ENCODE data around the gene PIPOX. TPM values are rescaled to one million over a fixed set of nuclear protein-coding genes. Genes with fewer than 3 reads are reported as not detected.

The PIPOX gene
- total RNA-seq, 1 donor = 1.7 TPM

DNA sequence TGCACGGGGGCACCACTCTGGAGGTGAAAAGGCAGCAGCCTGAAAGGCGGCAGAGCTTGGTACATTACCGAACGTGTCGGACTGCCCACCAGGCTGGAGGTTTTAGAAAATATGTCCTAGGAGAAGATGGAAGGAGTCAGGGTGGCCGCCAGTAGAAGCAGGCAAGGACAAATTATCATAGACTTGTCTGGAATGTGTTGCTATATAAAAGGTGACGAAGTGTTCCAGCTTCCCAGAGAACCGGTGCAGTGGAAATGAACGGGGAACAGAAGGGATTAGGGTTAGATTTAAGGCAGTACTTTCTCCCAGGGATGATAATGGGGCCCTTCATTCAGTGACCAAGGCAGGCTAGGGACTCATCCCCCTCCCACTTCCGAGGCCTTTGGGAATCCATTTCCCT lies 27.4 kb downstream of the PIPOX start:
- H3K4me3 ChIP-seq (ENCODE audit: low read depth, low read length) = no peak overlapping the region
- no peak for DNase-seq (ENCODE audit: low read depth)
- TF ChIP-seq, protein P1, sequence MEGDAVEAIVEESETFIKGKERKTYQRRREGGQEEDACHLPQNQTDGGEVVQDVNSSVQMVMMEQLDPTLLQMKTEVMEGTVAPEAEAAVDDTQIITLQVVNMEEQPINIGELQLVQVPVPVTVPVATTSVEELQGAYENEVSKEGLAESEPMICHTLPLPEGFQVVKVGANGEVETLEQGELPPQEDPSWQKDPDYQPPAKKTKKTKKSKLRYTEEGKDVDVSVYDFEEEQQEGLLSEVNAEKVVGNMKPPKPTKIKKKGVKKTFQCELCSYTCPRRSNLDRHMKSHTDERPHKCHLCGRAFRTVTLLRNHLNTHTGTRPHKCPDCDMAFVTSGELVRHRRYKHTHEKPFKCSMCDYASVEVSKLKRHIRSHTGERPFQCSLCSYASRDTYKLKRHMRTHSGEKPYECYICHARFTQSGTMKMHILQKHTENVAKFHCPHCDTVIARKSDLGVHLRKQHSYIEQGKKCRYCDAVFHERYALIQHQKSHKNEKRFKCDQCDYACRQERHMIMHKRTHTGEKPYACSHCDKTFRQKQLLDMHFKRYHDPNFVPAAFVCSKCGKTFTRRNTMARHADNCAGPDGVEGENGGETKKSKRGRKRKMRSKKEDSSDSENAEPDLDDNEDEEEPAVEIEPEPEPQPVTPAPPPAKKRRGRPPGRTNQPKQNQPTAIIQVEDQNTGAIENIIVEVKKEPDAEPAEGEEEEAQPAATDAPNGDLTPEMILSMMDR (IDR thresholded peaks at IDR 0.05; ENCODE audit: insufficient read depth, low read depth, low read length) = no peak

DNA sequence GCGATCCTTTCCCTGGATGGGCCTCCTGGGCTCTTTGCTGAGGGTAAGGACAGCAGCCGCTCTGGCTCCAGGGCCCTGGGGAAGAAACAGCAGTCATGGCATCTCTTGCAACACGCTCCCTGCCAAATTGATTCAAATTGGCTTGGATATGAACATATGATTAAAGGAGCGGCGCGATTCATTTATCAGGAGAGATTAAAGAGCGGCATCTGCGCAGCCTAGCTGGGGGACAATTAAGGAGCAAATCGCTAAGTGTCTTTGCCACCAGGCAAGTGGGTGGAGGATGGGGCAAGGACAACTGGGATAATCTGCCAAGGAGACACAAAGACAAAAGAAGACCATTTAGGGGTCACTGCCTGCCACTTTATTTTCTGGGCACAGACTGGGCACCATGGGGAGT lies 27.8 kb downstream of the PIPOX start:
- no peak for DNase-seq (ENCODE audit: low read depth)
- TF ChIP-seq, protein P1 (IDR thresholded peaks at IDR 0.05; ENCODE audit: insufficient read depth, low read depth, low read length) = no peak
- H3K4me3 ChIP-seq (ENCODE audit: low read depth, low read length) = no peak overlapping the region

DNA sequence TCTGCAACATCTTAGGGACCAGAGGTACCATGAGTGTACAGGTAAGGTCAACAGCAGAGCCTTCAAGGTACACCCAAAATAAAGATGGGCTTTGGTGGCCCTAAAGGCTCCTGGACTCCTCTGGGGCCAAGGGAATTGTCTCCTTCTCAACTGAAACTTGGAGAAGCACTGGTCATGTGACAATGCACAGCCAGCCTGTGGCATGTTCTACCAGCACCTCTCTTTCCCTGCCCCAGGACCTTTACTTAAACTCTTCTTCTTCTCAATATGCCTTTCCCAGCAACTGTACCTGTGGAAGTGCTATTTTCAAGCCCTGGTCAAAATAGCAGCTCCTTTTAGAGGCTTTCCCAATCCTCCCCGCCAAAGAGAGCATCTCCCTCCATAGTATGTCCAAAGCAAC lies 28.4 kb downstream of the PIPOX start:
- DNase-seq (ENCODE audit: low read depth) = no peak
- no peak overlapping the region for H3K4me3 ChIP-seq (ENCODE audit: low read depth, low read length)
- TF ChIP-seq, protein P1 (IDR thresholded peaks at IDR 0.05; ENCODE audit: insufficient read depth, low read depth, low read length) = no peak

DNA sequence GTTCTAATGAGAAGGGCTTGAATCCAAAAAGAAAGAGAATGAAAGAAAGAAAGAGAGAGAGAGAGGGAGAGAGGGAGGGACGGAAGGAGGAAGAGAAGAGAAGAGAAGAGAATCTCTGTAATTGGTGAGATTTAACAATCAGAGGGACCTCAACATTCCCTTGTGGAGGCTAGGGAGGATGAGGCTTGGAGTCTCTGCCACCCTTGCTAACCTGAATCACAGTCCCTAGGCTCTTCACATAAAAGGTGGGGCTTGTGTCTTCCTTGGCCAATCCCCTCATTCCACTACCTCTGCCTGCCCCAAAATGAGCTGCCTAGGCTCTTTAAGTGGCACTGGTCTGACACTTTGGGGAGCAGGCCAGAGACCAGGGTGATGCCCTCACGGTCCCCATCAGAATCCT lies 30.1 kb downstream of the PIPOX start:
- TF ChIP-seq, protein P1 (IDR thresholded peaks at IDR 0.05; ENCODE audit: insufficient read depth, low read depth, low read length) = no peak
- H3K4me3 ChIP-seq (ENCODE audit: low read depth, low read length) = no peak overlapping the region
- no peak for DNase-seq (ENCODE audit: low read depth)

DNA sequence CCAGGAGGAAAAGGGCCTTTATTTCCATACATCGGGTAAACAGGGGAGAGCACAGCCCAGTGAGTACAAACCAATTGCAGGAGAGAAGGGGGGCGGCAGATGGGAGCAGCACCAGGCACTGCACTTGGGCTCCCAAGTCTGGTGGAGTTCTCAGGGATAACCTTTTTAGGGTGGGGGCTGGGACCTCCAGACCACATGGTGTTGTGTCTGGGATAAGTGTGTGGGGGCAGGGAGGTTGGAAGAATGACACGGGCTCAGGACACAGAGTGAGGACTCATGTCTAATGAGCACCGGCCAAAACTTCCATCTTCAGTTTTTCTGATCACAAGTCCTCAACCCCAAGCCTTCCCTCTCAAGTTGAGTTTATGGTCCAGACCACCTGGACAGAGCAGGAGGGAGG lies 30.6 kb downstream of the PIPOX start:
- DNase-seq (ENCODE audit: low read depth) = no peak

DNA sequence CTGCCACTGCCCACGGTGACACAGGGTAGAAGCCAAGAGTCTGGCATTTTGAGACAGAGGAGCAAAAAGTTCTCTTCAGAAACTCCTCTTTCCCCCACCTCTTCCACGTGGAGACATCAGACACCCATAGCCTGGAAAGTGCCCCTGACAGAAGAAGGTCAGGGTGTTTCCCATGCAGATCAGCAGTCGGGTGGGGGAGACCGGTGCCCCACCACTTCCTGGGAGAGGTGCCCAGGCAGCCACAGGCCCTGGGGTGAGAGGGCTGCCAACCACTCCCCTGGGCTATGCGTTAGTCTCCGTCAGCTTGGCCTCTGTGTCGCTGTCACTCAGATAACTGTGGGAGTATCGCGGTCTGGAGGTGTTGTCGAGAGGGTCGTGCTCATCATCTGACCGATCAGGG lies 31.5 kb downstream of the PIPOX start:
- DNase-seq (ENCODE audit: low read depth) = no peak
- no peak overlapping the region for H3K4me3 ChIP-seq (ENCODE audit: low read depth, low read length)
- TF ChIP-seq, protein P1 (IDR thresholded peaks at IDR 0.05; ENCODE audit: insufficient read depth, low read depth, low read length) = no peak

More for the DNA sequence above, 30.6 kb downstream of the PIPOX start:
- H3K4me3 ChIP-seq (ENCODE audit: low read depth, low read length) = no peak overlapping the region
- TF ChIP-seq, protein P1 (IDR thresholded peaks at IDR 0.05; ENCODE audit: insufficient read depth, low read depth, low read length) = no peak

DNA sequence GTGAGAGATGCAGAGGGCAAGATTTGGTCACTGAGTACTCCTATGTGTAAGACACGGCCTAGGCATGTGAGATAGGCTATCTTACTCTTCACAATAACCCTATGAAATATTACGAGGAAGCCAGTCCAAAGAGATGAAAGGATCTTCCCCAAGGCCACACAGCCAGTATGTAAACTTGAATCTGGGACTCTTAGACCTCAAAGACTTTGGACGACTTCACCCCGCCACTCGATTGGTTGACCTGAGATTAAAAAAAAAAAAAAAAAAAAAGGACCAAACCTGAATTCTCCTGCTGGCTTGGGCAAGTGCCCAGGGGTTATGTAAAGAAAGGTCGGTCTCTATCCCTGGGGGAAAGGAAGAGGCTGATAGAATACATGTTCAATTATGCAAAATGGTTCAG lies 33.1 kb downstream of the PIPOX start:
- TF ChIP-seq, protein P1 (IDR thresholded peaks at IDR 0.05; ENCODE audit: insufficient read depth, low read depth, low read length) = no peak
- no peak for DNase-seq (ENCODE audit: low read depth)
- no peak overlapping the region for H3K4me3 ChIP-seq (ENCODE audit: low read depth, low read length)
